ENCODE data around the gene POLR1B. TPM values are rescaled to one million over a fixed set of nuclear protein-coding genes. Genes with fewer than 3 reads are reported as not detected.

The POLR1B gene
- total RNA-seq, 1 experiment from 2014 or later = 70.0 TPM

DNA sequence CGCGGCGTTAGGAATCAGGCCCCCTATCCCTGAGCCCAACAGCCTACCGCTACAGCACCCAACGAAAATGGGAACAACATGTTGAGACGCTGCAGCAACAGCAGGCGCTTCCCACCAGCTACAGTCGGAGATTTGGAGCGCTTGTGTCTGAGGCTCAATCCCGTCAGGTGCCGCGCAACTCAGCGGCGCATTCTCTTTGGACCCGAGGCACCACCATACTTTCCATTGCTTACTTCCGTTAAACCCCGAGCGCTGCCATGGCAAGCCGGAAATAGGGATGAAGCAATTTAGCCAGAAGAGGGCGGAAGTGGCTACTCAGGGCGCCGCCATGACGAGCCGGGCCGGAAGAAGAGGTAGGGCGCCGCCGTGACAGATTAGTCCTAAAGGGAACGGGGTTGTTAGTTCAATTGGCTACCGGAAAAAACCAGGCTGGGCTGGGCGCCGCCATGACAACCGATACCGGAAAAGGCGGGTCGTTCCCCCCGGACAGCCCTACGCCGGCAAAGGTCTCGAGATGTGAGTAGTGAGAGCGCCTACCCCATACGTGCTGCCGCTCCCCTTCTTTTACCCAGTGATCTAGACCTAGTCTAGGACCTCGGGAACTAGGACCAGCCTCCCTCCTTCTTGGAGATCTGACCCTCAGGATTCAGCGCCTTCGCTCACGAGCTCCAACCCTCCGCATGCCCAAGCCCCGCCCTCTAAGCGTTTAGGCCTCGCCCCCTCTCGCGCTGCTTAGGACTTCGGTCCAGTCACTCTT is 42.0 kb downstream of the POLR1B start, which contains the start of gene CHCHD5:
TSS of gene CHCHD5 (plus strand) at position 476 of the 757 bp plus-strand sequence. CDS start at position 515, 39 bp downstream.
- Histone ChIP-seq H3K27ac (ENCODE audit: low read depth, low read length, poor library complexity, severe bottlenecking) (peak within 1 kb of the TSS; percentile 94), H3K4me3 (ENCODE audit: low read depth, low read length, poor library complexity, severe bottlenecking) (peak within 1 kb of the TSS; percentile 59), H3K4me1 (ENCODE audit: insufficient read depth, low read length, poor library complexity, severe bottlenecking) (peaks cover 18% of the 10 kb centered on the region), H3K36me3 (ENCODE audit: insufficient read depth, low read length, poor library complexity, severe bottlenecking) (peaks cover 10% of the 10 kb centered on the region), H3K9me3 (ENCODE audit: low read depth, low read length, poor library complexity, severe bottlenecking) (no peaks in the 10 kb centered on the region), H3K27me3 (replicated peaks; ENCODE audit: insufficient read depth, low read depth, low read length, poor library complexity) (no peaks in the 10 kb centered on the region)
- TF ChIP-seq, protein P1, sequence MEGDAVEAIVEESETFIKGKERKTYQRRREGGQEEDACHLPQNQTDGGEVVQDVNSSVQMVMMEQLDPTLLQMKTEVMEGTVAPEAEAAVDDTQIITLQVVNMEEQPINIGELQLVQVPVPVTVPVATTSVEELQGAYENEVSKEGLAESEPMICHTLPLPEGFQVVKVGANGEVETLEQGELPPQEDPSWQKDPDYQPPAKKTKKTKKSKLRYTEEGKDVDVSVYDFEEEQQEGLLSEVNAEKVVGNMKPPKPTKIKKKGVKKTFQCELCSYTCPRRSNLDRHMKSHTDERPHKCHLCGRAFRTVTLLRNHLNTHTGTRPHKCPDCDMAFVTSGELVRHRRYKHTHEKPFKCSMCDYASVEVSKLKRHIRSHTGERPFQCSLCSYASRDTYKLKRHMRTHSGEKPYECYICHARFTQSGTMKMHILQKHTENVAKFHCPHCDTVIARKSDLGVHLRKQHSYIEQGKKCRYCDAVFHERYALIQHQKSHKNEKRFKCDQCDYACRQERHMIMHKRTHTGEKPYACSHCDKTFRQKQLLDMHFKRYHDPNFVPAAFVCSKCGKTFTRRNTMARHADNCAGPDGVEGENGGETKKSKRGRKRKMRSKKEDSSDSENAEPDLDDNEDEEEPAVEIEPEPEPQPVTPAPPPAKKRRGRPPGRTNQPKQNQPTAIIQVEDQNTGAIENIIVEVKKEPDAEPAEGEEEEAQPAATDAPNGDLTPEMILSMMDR (conservative IDR thresholded peaks at IDR 0.05; ENCODE audit: low read depth, low read length) = peak; percentile 38
- TF ChIP-seq EZH2 (IDR thresholded peaks at IDR 0.05; ENCODE audit: borderline replicate concordance, low read depth, low read length, poor library complexity, severe bottlenecking) = no peak
- ChIA-PET CTCF (interaction anchor here (1.0 kb wide), 2 partner anchors 62 to 103 kb away, joined by 3 to 4 read pairs; no protein-coding TSS in a partner anchor), POLR2A (ENCODE audit: low non-redundant PET) (no interaction called here)
- BruUV-seq (replicated peaks) = TSS peak; percentile 67
- DNase-seq (ENCODE audit: low spot score) = peak; percentile 98
- intact Hi-C loops (cut with micrococcal nuclease; ENCODE audit: unreplicated experiment) = loop anchor here (5.0 kb wide), 6 partner anchors 42 to 527 kb away; partner anchors contain the start of genes POLR1B, TMEM87B, ZC3H6 and ZC3H8

DNA sequence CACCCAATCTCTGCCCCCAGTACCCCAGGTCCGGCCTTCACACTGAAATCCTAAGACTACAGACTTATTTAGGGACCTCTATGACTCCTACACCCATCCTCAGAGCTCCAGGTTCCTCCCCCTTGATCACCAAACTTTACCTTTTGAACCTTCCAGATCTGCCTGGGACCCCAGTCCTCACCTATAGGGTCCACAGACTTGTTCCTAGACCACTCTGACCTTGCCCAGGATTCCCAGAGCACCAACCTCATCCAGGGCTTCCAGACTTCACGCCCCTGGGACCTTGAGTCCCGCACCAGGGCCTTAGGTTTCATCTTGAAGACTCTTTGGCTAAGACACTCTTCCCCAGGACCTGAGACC is 42.6 kb downstream of the POLR1B start:
- peaks cover 13% of the 10 kb centered on the region for H3K4me1 ChIP-seq (ENCODE audit: insufficient read depth, low read length, poor library complexity, severe bottlenecking)
- TF ChIP-seq EZH2 (IDR thresholded peaks at IDR 0.05; ENCODE audit: borderline replicate concordance, low read depth, low read length, poor library complexity, severe bottlenecking) = no peak
- TF ChIP-seq, protein P1 (conservative IDR thresholded peaks at IDR 0.05; ENCODE audit: low read depth, low read length) = no peak
- H3K27ac ChIP-seq (ENCODE audit: low read depth, low read length, poor library complexity, severe bottlenecking) = peak overlapping the region; percentile 94
- no peak for DNase-seq (ENCODE audit: low spot score)
- POLR2A ChIA-PET (ENCODE audit: low non-redundant PET) = no interaction called here
- CTCF ChIA-PET = no interaction called here
- H3K27me3 ChIP-seq (replicated peaks; ENCODE audit: insufficient read depth, low read depth, low read length, poor library complexity) = no peaks in the 10 kb centered on the region
- peaks cover 10% of the 10 kb centered on the region for H3K36me3 ChIP-seq (ENCODE audit: insufficient read depth, low read length, poor library complexity, severe bottlenecking)
- BruUV-seq (replicated peaks) = no TSS peak
- H3K4me3 ChIP-seq (ENCODE audit: low read depth, low read length, poor library complexity, severe bottlenecking) = peak overlapping the region; percentile 59
- H3K9me3 ChIP-seq (ENCODE audit: low read depth, low read length, poor library complexity, severe bottlenecking) = no peaks in the 10 kb centered on the region
- intact Hi-C loops (cut with micrococcal nuclease; ENCODE audit: unreplicated experiment) = loop anchor here (5.0 kb wide), 6 partner anchors 43 to 528 kb away; partner anchors contain the start of genes POLR1B, TMEM87B, ZC3H6 and ZC3H8

DNA sequence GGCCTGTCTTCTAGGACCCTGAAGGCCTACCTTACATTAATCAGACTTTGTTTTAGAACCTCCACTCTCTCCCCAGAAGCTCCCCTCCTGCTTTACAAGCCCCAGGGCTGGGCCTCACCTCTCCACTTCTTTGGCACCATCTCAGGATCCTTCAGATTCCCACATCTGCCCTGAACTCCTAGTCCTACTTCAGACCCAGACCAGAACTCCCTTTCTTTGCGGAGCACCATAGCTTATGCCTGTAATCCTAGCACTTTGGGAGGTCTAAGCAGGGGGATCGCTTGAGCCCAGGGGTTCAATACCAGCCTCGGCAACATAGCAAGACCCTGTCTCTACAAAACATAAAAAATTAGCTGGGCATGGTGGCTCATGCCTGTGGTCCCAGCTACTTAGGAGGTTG is 43.1 kb downstream of the POLR1B start:
- TF ChIP-seq EZH2 (IDR thresholded peaks at IDR 0.05; ENCODE audit: borderline replicate concordance, low read depth, low read length, poor library complexity, severe bottlenecking) = no peak
- TF ChIP-seq, protein P1 (conservative IDR thresholded peaks at IDR 0.05; ENCODE audit: low read depth, low read length) = no peak
- CTCF ChIA-PET = no interaction called here
- peak overlapping the region; percentile 59 for H3K4me3 ChIP-seq (ENCODE audit: low read depth, low read length, poor library complexity, severe bottlenecking)
- no peaks in the 10 kb centered on the region for H3K9me3 ChIP-seq (ENCODE audit: low read depth, low read length, poor library complexity, severe bottlenecking)
- POLR2A ChIA-PET (ENCODE audit: low non-redundant PET) = no interaction called here
- peaks cover 10% of the 10 kb centered on the region for H3K36me3 ChIP-seq (ENCODE audit: insufficient read depth, low read length, poor library complexity, severe bottlenecking)
- H3K27ac ChIP-seq (ENCODE audit: low read depth, low read length, poor library complexity, severe bottlenecking) = peak overlapping the region; percentile 94
- no peak for DNase-seq (ENCODE audit: low spot score)
- peaks cover 13% of the 10 kb centered on the region for H3K4me1 ChIP-seq (ENCODE audit: insufficient read depth, low read length, poor library complexity, severe bottlenecking)
- no peaks in the 10 kb centered on the region for H3K27me3 ChIP-seq (replicated peaks; ENCODE audit: insufficient read depth, low read depth, low read length, poor library complexity)
- intact Hi-C loops (cut with micrococcal nuclease; ENCODE audit: unreplicated experiment) = no loop called here
- no TSS peak for BruUV-seq (replicated peaks)

Measured in A673 (cell line).